Suprapubic skin (tissue), 3 donors: ENCODE data around the gene SERINC1.

Experiments used
- CTCF ChIP-seq, 2 donors: fragments of 200-600 bp in 1 of 2; fragments of 450-650 bp in 1 of 2; sonication (generic) in 1 of 2; IDR thresholded peaks; one replicate each; pipeline ENCODE4 v1.5.1; 2016 to 2019; ENCODE audit warnings: antibody characterized with exemption in 2 of 2, mild to moderate bottlenecking in 1 of 2, moderate library complexity in 1 of 2
- EP300 ChIP-seq: sonication (generic); formaldehyde crosslinking; IDR thresholded peaks from one replicate; pipeline ENCODE4 v1.6.1; 2017; ENCODE audit warnings: antibody characterized with exemption
- POLR2A ChIP-seq, 2 donors: fragments of 450-650 bp; IDR thresholded peaks; one replicate each; pipeline ENCODE4 v1.6.1; 2017; ENCODE audit warnings: antibody characterized with exemption in 2 of 2, mild to moderate bottlenecking in 2 of 2, moderate library complexity in 2 of 2

- no peak for TF ChIP-seq CTCF (IDR thresholded peaks at IDR 0.05)
- TF ChIP-seq POLR2A (IDR thresholded peaks at IDR 0.05): no peak
- TF ChIP-seq EP300: no peak
Measured at GRCh38 chr6:122484760-122485159, 13.2 kb upstream of the SERINC1 start.
